ENCODE measurements around the gene CKS2.
A peak's percentile ranks its signal among the peaks of the same experiment; 100 is the strongest.
"Not testable (repeated sequence)": the region's sequence is repeated elsewhere in the genome, so short reads cannot be mapped to it uniquely, and the experiment has no call there.

The CKS2 gene

GRCh38 chr9:89282248-89282968 is 28.6 kb upstream of the CKS2 start:
- not testable (repeated sequence) for H3K9ac ChIP-seq (ENCODE audit: low read length in 5 of 5); H3K27ac ChIP-seq (ENCODE audit: low read depth, low read length); H3K9me3 ChIP-seq (ENCODE audit: control insufficient read depth in 5 of 5, low read length in 5 of 5); H3K36me3 ChIP-seq (ENCODE audit: control insufficient read depth in 5 of 5, insufficient read depth in 5 of 5, low read length in 5 of 5); H3K4me1 ChIP-seq (ENCODE audit: control insufficient read depth in 5 of 5, insufficient read depth in 5 of 5, low read length in 5 of 5); H3K27me3 ChIP-seq (ENCODE audit: control insufficient read depth in 5 of 5, insufficient read depth in 4 of 5, low read length in 5 of 5)
- H3K4me3 ChIP-seq (ENCODE audit: low read depth in 1 of 5, low read length in 5 of 5) = peak overlapping the region in 3 of 5 donors; percentile 22 to 47 (median 44)

DNA sequence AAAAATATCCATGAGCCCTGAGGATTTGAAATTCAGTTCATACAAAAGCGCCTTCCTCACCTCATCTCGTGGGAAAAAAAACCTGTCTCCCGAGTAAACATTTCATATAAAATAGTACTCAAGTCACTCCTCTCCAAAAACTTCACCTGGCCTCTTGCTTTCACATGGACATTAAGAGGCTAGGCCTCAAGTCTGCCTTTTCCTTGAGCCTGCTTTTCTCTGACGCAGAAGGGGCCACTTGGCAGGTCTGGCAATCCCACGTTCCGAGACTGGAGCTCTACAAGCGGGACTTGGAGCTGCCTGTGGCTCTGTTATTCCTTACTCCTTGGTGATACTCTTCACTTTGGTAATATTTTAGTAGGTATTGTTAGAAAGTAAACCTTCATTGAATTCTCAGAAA is 26.9 kb upstream of the CKS2 start:
- Histone ChIP-seq H3K27ac (ENCODE audit: low read depth, low read length) (no peak overlapping the region), H3K36me3 (ENCODE audit: control insufficient read depth in 5 of 5, insufficient read depth in 5 of 5, low read length in 5 of 5) (no peaks in the 10 kb centered on the region), H3K9ac (ENCODE audit: low read length in 5 of 5) (no peak overlapping the region), H3K9me3 (ENCODE audit: control insufficient read depth in 5 of 5, low read length in 5 of 5) (no peaks in the 10 kb centered on the region), H3K27me3 (ENCODE audit: control insufficient read depth in 5 of 5, insufficient read depth in 4 of 5, low read length in 5 of 5) (no peaks in the 10 kb centered on the region), H3K4me1 (ENCODE audit: control insufficient read depth in 5 of 5, insufficient read depth in 5 of 5, low read length in 5 of 5) (peaks cover 0 to 4% (median 3%) of the 10 kb centered on the region in 5 donors), H3K4me3 (ENCODE audit: low read depth in 1 of 5, low read length in 5 of 5) (no peak overlapping the region)

DNA sequence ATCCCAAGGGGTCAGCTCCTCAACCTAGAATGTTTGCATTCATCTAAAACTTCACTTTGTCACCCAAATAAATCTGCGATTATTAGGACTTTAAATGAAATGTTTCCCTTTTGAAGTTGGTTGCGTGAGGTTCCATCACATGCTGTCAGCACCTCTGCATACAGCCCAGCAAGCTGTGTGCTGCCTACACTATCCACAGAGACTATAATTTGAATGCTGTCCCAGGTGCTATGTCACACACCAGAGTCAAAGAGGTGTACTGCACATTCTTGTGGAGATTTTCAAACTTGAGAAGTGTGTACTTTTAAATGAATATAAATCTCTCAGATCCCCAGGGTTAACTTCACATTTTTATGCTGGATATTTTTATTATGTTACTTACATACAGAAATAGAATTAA is 19.3 kb upstream of the CKS2 start:
- H3K4me3 ChIP-seq (ENCODE audit: low read depth in 1 of 5, low read length in 5 of 5) = no peak overlapping the region
- no peaks in the 10 kb centered on the region for H3K36me3 ChIP-seq (ENCODE audit: control insufficient read depth in 5 of 5, insufficient read depth in 5 of 5, low read length in 5 of 5)
- no peak overlapping the region for H3K9ac ChIP-seq (ENCODE audit: low read length in 5 of 5)
- H3K9me3 ChIP-seq (ENCODE audit: control insufficient read depth in 5 of 5, low read length in 5 of 5) = peaks cover 2 to 4% (median 3%) of the 10 kb centered on the region in 5 donors
- no peaks in the 10 kb centered on the region for H3K4me1 ChIP-seq (ENCODE audit: control insufficient read depth in 5 of 5, insufficient read depth in 5 of 5, low read length in 5 of 5)
- no peak overlapping the region for H3K27ac ChIP-seq (ENCODE audit: low read depth, low read length)
- no peaks in the 10 kb centered on the region for H3K27me3 ChIP-seq (ENCODE audit: control insufficient read depth in 5 of 5, insufficient read depth in 4 of 5, low read length in 5 of 5)

DNA sequence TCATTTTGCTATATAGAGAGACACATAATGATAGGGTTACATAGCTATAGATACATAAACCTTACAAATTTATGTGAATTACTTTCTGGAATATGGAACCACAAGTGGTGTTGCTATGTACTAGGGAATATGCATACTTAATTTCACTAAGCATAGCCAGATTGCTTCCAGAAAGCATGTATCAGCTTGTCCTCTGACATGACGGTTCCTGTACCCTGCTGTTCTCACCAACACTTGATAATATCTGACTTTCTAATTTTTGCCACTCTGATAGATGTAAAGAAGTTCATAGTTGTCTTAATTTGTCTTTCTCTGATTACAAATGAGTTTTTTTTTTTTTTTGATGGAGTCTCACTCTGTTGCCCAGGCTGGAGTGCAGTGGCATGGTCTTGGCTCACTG is 18.0 kb upstream of the CKS2 start:
- Histone ChIP-seq H3K36me3 (ENCODE audit: control insufficient read depth in 5 of 5, insufficient read depth in 5 of 5, low read length in 5 of 5) (no peaks in the 10 kb centered on the region), H3K4me1 (ENCODE audit: control insufficient read depth in 5 of 5, insufficient read depth in 5 of 5, low read length in 5 of 5) (no peaks in the 10 kb centered on the region), H3K27ac (ENCODE audit: low read depth, low read length) (no peak overlapping the region), H3K9me3 (ENCODE audit: control insufficient read depth in 5 of 5, low read length in 5 of 5) (peaks cover 2 to 4% (median 3%) of the 10 kb centered on the region in 5 donors), H3K4me3 (ENCODE audit: low read depth in 1 of 5, low read length in 5 of 5) (no peak overlapping the region), H3K9ac (ENCODE audit: low read length in 5 of 5) (no peak overlapping the region), H3K27me3 (ENCODE audit: control insufficient read depth in 5 of 5, insufficient read depth in 4 of 5, low read length in 5 of 5) (no peaks in the 10 kb centered on the region)

- no peak overlapping the region for H3K9ac ChIP-seq (ENCODE audit: low read length in 5 of 5)
- H3K27me3 ChIP-seq (ENCODE audit: control insufficient read depth in 5 of 5, insufficient read depth in 4 of 5, low read length in 5 of 5) = no peaks in the 10 kb centered on the region
- no peaks in the 10 kb centered on the region for H3K4me1 ChIP-seq (ENCODE audit: control insufficient read depth in 5 of 5, insufficient read depth in 5 of 5, low read length in 5 of 5)
- H3K36me3 ChIP-seq (ENCODE audit: control insufficient read depth in 5 of 5, insufficient read depth in 5 of 5, low read length in 5 of 5) = no peaks in the 10 kb centered on the region
- H3K27ac ChIP-seq (ENCODE audit: low read depth, low read length) = no peak overlapping the region
- H3K9me3 ChIP-seq (ENCODE audit: control insufficient read depth in 5 of 5, low read length in 5 of 5) = peaks cover 2 to 4% (median 3%) of the 10 kb centered on the region in 5 donors
- H3K4me3 ChIP-seq (ENCODE audit: low read depth in 1 of 5, low read length in 5 of 5) = no peak overlapping the region
These were observed 15.6 kb upstream of the CKS2 start for GRCh38 chr9:89295400-89295799.

- not testable (repeated sequence) for H3K27me3 ChIP-seq (ENCODE audit: control insufficient read depth in 5 of 5, insufficient read depth in 4 of 5, low read length in 5 of 5); H3K27ac ChIP-seq (ENCODE audit: low read depth, low read length); H3K9ac ChIP-seq (ENCODE audit: low read length in 5 of 5); H3K4me3 ChIP-seq (ENCODE audit: low read depth in 1 of 5, low read length in 5 of 5); H3K4me1 ChIP-seq (ENCODE audit: control insufficient read depth in 5 of 5, insufficient read depth in 5 of 5, low read length in 5 of 5); H3K36me3 ChIP-seq (ENCODE audit: control insufficient read depth in 5 of 5, insufficient read depth in 5 of 5, low read length in 5 of 5); H3K9me3 ChIP-seq (ENCODE audit: control insufficient read depth in 5 of 5, low read length in 5 of 5)
These were observed 9.0 kb upstream of the CKS2 start for GRCh38 chr9:89301996-89302395.

GRCh38 chr9:89304020-89304833 is 6.8 kb upstream of the CKS2 start:
- Histone ChIP-seq H3K27ac (ENCODE audit: low read depth, low read length) (no peak overlapping the region), H3K36me3 (ENCODE audit: control insufficient read depth in 5 of 5, insufficient read depth in 5 of 5, low read length in 5 of 5) (peaks cover 0 to 8% (median 0%) of the 10 kb centered on the region in 5 donors), H3K9ac (ENCODE audit: low read length in 5 of 5) (no peak overlapping the region), H3K27me3 (ENCODE audit: control insufficient read depth in 5 of 5, insufficient read depth in 4 of 5, low read length in 5 of 5) (no peaks in the 10 kb centered on the region), H3K4me1 (ENCODE audit: control insufficient read depth in 5 of 5, insufficient read depth in 5 of 5, low read length in 5 of 5) (peaks cover 0 to 3% (median 0%) of the 10 kb centered on the region in 5 donors), H3K4me3 (ENCODE audit: low read depth in 1 of 5, low read length in 5 of 5) (no peak overlapping the region), H3K9me3 (ENCODE audit: control insufficient read depth in 5 of 5, low read length in 5 of 5) (no peaks in the 10 kb centered on the region)

GRCh38 chr9:89304834-89305188 is 6.2 kb upstream of the CKS2 start:
- Histone ChIP-seq H3K4me3 (ENCODE audit: low read depth in 1 of 5, low read length in 5 of 5) (no peak overlapping the region), H3K9ac (ENCODE audit: low read length in 5 of 5) (no peak overlapping the region)

DNA sequence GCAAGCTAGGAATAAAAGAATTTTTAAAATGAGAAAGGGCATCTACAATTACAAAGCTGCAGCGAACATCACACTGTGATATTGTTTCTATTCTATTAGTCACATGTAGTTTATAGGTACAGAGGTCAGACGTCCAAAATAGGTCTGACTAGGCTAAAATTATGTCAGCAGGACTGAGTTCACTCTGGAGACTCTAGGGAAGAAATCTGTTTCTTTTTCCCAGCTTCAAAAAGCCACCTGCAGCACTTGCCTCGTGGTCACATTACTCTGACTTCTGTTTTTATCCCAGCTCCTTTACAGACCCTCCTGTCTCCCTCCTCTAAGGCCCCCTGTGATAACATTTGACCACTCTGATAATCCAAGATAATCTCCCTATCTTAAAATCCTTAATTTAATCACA is 5.1 kb upstream of the CKS2 start:
- Histone ChIP-seq H3K9ac (ENCODE audit: low read length in 5 of 5) (no peak overlapping the region), H3K4me1 (ENCODE audit: control insufficient read depth in 5 of 5, insufficient read depth in 5 of 5, low read length in 5 of 5) (peaks cover 0 to 9% (median 8%) of the 10 kb centered on the region in 5 donors), H3K36me3 (ENCODE audit: control insufficient read depth in 5 of 5, insufficient read depth in 5 of 5, low read length in 5 of 5) (peaks cover 0 to 8% (median 0%) of the 10 kb centered on the region in 5 donors), H3K9me3 (ENCODE audit: control insufficient read depth in 5 of 5, low read length in 5 of 5) (no peaks in the 10 kb centered on the region), H3K4me3 (ENCODE audit: low read depth in 1 of 5, low read length in 5 of 5) (no peak overlapping the region), H3K27me3 (ENCODE audit: control insufficient read depth in 5 of 5, insufficient read depth in 4 of 5, low read length in 5 of 5) (no peaks in the 10 kb centered on the region), H3K27ac (ENCODE audit: low read depth, low read length) (no peak overlapping the region)

More at GRCh38 chr9:89304834-89305188, 6.2 kb upstream of the CKS2 start:
- Histone ChIP-seq H3K27me3 (ENCODE audit: control insufficient read depth in 5 of 5, insufficient read depth in 4 of 5, low read length in 5 of 5) (no peaks in the 10 kb centered on the region), H3K36me3 (ENCODE audit: control insufficient read depth in 5 of 5, insufficient read depth in 5 of 5, low read length in 5 of 5) (peaks cover 0 to 8% (median 0%) of the 10 kb centered on the region in 5 donors), H3K9me3 (ENCODE audit: control insufficient read depth in 5 of 5, low read length in 5 of 5) (no peaks in the 10 kb centered on the region), H3K27ac (ENCODE audit: low read depth, low read length) (no peak overlapping the region), H3K4me1 (ENCODE audit: control insufficient read depth in 5 of 5, insufficient read depth in 5 of 5, low read length in 5 of 5) (peaks cover 0 to 7% (median 4%) of the 10 kb centered on the region in 5 donors)

- H3K36me3 ChIP-seq (ENCODE audit: control insufficient read depth in 5 of 5, insufficient read depth in 5 of 5, low read length in 5 of 5) = peaks cover 0 to 8% (median 0%) of the 10 kb centered on the region in 5 donors
- no peak overlapping the region for H3K4me3 ChIP-seq (ENCODE audit: low read depth in 1 of 5, low read length in 5 of 5)
- H3K4me1 ChIP-seq (ENCODE audit: control insufficient read depth in 5 of 5, insufficient read depth in 5 of 5, low read length in 5 of 5) = peaks cover 0 to 21% (median 19%) of the 10 kb centered on the region in 5 donors
- H3K27me3 ChIP-seq (ENCODE audit: control insufficient read depth in 5 of 5, insufficient read depth in 4 of 5, low read length in 5 of 5) = peaks cover 0 to 5% (median 0%) of the 10 kb centered on the region in 5 donors
- peak overlapping the region; percentile 100 for H3K27ac ChIP-seq (ENCODE audit: low read depth, low read length)
- H3K9ac ChIP-seq (ENCODE audit: low read length in 5 of 5) = no peak overlapping the region
- no peaks in the 10 kb centered on the region for H3K9me3 ChIP-seq (ENCODE audit: control insufficient read depth in 5 of 5, low read length in 5 of 5)
These were observed 1.8 kb upstream of the CKS2 start for GRCh38 chr9:89309166-89309565.

Data from subcutaneous abdominal adipose tissue (tissue), 5 donors.